D341Med (cell line): ENCODE results near the gene MOGAT3.

Experiments
- DNase-seq: peaks from one replicate; pipeline ENCODE4 v3.0.0; 2012; ENCODE audit warnings: low spot score

Gene MOGAT3

GRCh38 chr7:101172005-101172853 lies 28.6 kb downstream of the MOGAT3 start:
- DNase-seq = peak; percentile 52

DNA sequence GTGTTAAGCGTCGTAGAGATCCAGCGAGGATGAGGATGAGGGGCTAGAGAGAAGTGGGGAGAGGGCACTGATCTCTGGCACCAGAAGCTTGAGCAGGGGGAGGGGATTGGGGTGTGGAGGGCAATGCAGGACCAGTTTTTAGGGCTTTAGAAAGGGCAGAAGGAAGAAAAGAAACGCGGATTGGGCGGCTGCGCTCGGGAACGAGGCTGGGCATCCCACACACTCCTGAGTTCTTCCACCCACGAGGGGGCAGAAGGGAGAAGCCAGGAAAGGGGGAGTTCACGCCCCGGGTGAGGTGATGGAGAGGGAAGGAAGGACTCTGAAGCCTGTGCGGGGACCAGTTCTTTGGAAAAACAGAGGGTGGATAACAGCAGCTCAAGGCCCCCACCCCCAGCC lies 29.4 kb downstream of the MOGAT3 start:
- DNase-seq = peak; percentile 58

DNA sequence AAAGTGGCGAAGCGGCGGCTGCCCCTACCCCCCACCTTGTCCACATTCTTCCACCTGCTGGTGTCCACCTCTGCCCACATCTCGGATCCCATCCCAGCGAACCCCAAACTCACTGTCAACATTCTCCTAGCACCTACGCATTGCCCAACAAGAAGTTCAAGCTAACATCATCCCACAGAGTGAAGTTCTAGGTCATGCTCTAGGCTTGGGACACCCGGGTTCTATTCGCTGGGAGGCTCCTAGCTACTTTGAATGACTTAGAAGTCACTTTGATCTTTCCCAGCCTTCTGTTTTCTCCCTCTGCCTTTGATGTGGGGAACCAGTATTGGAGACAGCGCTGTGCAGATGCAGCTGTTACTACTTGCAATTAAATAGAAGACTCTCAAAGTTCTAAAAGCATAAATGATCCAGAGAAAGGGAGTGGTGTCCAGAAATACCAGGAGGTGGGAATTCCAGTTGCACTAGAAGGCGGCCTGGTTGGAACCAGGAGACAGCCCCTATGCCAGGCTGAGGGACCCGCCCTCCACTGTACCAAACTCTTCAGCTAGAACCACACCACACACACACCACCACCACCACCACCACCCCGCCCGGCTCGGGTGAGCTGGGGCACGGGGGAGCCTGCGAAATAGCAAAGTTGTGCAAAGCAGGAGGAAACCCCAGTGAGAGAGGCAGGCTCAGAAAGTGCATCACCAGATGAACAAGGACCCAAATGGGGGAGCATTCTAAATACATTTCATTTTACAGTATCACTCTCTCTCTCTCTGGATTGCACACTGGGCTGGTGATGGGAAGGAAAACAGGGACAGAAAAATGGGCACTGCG lies 30.0 kb downstream of the MOGAT3 start:
- no peak for DNase-seq

DNA sequence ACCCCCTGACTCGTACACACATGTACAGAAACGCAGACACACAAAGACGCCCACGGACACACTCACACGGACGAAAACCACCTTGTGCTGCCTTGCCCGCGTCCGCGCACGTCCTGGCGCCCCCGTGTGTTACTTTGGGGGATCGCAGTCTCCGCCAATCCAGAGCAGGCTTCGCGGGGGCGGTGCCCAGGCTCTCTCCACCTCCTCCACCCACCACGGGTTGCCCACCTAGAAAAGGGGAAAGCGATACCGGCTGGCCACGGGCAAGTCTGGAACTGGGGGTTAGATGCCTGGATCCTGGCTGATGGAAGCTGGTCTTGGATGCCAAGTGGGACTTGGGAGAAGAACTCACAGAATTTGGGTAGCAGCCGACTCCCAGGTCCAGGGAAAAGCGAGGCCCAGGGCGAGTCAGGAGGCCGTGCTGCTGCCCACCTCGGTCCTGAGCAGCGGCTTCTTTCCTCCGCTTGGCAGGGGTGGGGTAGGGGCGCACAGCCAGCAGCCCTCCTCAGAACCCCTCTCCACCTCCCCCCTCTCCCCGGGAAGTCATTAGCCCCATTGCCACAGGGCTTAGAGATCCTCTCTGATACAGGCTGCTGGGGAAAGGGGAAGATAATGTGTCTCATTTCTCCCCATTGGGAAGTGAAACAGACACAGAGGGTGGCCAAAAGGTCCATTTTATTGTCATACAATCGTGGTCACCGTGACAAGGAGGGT lies 30.8 kb downstream of the MOGAT3 start:
- DNase-seq = peak; percentile 86

DNA sequence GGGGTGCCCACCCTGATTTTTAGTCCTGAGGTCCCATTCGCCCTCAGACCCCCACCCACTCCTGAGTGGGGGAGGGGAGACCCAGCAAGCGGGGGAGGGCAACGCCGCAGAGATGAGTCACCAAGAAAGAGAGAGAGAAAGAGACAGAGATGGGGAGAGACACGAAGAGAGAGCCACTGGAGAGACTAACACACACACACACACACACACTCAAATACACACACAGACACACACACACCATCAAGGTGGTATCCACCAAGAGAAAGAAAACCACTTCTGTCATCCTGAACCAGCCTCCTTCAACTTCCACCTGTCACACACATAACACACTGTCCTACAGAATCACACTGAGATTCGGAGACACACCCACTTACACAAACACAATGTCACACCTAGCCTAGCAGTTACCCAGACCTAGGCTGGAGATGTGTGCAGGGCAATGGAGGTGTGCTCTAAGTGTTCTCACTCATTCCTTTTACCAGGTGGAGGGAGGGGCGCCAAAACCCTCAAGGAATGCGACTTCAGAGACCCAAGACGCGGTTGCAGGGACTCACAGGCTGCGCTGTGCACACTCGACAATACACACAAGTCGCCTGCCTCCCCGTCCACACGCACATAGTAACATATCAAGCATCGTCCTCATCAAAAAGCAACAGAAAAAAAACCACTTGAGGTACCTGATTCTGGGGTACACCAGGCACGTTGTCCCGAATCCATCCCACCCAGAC lies 31.6 kb downstream of the MOGAT3 start:
- DNase-seq = no peak

DNA sequence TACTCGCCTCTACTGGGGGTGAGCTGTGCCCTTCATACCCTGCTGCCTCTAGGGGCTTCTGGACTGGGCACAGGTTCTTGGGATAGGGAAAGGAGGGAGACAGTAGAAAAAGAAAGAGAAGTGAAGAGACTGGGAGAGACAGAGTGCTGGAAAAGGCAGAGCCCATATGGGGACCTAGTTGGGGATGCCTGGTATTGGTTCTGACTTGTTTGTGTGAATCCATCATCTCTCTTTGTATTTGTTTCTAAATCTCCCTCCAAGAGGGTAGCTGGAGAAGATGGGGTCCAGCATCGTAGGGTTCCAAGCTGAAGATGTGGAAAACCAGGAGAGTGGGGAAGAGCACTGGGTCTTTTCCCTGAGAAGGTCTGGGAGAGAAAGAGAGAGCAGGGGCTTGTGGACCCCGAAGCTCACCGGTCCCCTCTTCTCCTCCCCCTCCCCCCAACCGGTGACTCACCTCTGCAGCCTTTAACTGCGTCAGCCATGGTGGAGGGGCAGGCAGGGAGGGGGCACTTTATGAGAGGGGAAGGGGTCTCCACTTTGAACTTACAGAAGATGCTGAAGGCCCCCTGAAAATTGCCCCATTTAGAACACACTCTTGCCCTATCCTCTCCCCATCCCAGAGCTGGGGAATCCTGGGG lies 32.3 kb downstream of the MOGAT3 start:
- no peak for DNase-seq

DNA sequence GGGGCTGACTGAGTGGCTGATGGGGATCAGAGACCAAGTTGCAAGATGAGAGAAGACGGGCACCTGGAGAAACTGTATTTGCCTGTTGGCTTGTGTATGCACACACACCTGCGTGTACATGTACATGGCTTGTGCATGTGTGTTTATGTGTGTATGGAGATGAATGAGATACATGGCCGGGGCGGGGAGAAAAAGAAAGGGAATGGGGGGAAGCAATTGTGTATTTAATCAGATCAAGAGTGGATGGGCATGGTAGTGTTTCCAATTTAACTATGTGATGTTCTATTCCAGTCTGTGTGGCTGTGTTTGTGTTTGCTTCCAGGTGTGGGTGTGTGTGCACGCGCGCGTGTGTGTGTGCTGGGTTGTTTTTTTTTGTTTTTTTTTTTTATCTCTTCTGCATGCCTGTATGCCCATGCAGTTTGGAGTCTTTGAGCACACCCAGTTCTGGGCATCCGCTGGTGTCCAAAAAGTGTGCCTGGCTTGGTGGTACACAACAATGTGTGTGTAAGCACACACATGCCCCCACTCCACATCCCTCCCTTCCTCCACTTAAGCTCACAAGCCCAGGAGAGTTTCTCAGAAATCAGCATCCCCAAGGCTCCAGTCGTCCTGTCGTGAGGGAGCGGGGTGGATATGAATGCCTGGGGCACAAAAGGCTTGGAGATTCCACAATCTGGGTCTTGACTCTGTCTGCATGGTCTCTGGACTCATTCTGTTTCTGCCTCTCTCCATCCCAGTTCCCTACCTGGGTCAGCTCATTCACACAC lies 33.0 kb downstream of the MOGAT3 start:
- no peak for DNase-seq

DNA sequence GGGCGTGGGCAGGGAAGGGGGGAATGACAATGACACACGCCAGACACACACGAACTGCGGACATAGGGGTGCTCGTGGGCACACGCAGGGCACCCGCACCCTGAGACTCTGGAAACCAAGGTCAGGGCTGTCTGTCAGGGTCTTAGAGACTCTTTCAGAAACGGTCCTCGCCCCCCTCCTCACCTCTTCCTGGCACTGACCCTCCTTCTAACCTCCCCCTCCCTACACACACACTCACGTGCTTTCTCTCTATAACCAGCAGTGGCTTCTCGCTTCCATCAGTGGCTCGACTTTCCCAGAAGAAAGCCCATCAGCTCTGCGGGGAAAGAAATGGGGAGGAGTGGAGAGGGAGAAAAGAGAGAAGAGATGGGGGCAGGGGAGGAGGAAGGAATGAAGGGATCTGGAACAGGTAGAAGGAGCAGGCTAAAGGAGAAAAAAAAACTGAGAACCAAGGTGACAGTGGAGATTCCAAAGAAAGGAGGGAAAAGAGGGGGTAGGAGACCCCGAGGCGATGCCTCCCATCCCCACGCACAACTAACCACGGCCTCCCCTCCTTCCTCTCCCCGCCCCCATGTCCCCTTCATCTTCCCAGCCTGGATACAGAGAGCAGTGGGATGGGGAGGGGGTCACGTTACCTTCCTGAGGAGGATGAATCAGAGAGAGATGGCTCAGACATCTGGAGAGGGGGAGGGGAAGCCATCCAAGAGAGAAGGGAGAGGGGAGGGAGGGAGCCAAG lies 33.8 kb downstream of the MOGAT3 start:
- DNase-seq = no peak

DNA sequence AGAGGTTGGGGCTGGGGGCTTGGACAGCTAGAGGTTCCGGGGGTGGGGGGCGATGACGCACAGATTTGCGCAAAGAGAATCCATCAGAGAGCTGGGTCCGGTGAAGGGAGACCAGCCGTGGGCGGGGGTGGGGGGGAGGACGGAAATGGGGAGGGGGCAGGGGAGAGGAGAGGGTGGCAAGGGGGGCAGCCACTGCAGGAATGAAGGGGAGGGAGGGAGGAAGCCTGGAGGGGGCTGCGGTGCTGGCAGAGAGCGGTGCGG lies 34.3 kb downstream of the MOGAT3 start:
- DNase-seq = no peak

GRCh38 chr7:101165958-101166647 lies 34.7 kb downstream of the MOGAT3 start:
- no peak for DNase-seq

DNA sequence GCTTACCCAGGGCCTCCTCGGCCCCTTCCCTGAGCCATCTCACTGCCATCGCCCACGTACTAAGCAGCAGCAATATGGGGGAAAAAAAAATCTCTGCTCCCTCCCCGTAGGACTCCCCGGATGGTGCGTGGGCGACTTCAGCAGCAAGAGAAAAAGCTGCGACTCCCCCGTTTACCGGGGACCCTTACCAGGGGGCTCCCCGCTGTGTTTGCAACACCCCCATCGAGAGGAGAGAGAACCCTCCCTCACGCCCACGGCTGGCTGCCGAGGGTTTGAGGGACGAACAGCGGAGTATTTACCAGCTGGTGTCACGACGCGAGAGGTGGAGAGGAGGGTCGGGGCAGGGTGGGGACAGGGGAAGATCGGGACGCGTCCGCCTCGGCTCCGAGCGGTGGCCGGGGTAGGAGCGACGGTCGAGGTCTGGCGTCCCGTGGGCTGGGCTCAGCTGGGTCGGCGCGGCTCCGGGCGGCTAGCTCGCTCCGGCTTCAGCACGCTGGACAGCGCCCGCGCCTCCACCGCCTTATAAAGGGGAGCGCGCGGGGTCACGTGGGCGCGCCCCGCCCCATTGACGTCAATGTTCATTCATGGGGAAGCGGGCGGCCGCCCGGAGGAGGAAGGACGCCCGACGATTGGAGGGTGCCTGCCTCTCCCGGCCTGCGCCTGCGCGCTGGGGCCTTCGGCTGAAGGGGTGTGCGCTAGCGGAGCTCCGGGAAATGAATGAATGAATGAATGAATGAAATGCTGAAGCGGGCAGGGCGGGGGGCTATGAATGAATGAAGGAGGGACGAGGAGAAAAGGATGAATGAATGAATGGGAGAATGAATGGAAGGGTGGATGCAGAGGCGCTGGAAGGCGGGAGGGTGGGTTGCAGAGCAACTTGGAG lies 35.5 kb downstream of the MOGAT3 start, which contains the start of gene VGF:
Gene VGF, minus strand, starts transcription at position 495 of the 883 bp plus-strand sequence. CDS start 726 bp downstream, outside the sequence.
- DNase-seq = peak; percentile 87

DNA sequence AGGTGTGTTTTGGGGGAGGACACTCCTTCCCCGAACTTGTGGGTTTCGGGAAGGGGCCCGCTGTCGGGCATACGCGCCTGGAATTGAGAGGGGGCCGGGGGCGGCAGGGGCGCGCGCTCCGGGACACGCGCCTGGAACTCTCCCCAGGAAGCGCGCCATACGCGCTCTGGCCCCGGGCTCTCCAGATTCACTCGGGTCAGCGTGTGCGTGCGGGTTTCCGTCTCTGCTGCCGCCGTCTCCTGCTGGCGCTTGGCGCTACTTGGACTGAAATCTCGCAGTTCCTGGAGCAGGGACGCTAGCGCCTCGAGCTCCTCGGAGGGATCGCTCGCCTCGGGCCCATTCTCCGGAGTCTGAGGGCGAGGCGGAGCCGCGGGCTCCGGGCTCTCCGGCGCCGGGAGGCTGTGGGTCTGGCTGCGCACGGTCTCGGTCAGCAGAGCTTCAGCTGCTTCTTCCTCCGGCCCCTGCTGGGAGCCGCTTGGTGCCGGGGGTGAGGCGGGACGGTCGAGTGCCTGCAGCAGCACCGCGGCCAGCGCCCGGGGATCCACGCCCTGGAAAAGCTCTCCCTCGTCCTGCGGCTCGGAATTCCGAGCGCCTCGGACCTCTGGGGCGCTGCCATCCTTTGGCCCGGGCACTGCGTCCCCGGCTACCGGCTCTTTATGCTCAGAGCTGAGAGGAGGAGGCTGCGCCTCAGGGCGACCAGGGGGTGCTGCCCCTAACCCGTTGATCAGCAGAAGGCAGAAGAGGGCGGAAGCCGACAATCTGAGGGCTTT lies 36.6 kb downstream of the MOGAT3 start:
- no peak for DNase-seq

GRCh38 chr7:101163279-101164070 lies 37.4 kb downstream of the MOGAT3 start:
- peak; percentile 59 for DNase-seq

DNA sequence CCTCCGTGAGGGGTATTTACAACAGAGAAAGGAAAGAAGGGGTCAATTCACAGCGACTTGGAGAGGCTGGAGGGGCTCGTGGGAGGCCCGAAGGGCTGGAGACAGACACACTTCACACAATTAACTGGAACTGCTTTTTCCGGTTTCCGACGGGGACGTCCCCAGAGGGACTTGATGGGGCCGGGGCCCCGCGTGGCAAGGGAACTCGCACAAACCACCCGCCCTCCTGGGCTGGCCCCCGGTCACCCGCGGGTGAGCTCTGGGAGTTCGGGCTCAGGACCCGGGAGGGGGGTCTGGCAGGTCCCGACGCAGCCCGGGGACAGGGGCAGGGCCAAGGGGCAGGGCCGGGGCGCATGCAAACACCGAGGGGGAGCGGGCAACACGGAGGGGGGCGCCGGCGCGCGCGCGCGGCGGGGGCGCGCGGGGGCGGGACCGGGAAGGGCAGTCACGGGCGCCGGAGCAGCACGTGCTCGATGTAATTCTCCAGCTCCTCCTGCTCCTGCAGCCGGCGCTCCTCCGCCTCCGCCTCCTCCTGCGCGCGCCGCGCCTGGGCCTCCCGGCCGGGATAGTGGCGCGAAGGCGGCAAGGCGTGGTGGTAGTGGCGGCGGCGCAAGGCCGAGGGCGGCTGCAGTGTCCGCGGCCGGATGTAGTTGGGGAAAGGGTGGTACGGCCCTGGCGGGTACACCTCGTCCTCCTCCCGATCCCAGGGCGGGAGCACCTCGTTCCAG lies 38.1 kb downstream of the MOGAT3 start:
- DNase-seq = peak; percentile 80

DNA sequence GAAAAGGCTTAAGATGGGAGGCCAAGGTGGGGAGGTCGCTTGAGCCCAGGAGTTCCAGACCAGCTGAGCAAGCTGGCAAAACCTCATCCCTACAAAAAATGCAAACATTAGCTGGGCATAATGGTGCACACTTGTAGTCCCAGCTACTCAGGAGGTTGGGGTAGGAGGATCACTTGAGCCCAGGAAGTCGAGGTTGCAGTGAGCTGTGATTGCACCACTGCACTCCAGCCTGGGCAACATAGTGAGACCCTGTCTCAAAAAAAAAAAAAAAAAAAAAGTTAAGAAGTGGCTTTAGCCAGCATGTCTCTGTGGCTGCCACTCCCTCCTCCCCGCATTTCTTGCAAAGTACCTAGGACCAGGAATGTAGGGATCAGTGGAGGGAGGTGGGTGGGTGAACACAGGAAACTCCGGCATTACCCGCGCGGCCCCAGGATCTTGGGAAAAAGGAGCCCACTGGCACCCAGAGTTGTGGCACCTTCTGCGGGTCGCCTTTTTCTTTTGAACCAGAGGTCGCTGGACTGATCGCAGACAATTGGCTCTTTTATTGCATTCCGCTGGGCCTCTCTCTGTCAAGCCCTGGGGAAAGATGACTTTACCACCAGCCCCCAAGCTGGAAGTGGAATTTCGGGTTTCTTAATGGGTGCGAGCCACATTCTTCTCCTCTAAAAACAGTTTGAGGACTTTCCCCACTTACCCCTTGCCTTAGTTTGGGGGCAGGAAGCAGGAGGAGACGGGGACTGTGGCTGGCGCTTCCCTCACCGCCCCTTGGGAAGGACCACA lies 39.0 kb downstream of the MOGAT3 start:
- DNase-seq = no peak
